ENCODE measurements around the gene ZNF292. TPM values are rescaled to one million over a fixed set of nuclear protein-coding genes. Genes with fewer than 3 reads are reported as not detected.
"Not testable (repeated sequence)": the region's sequence is repeated elsewhere in the genome, so short reads cannot be mapped to it uniquely, and the experiment has no call there.

The ZNF292 gene
- polyA plus RNA-seq, 1 donor: 23.9 TPM

DNA sequence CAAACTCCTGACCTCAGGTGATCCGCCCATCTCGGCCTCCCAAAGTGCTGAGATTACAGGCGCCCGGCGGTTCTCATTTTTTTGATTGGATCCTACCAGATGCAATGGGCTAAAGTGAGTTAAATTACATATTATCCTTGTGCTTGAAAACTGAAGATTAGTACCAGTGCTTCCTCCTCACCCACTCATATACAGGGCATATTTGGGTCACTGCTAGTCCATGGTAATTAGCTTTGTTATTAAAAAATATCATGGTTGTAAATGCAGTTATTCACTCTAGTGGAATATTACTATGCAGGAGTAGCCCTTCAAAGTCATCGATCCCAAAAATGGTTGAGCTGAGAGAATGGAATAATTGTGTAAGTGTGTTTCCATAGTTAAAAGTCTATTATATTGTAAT lies 26.5 kb downstream of the ZNF292 start:
- H3K27ac ChIP-seq (ENCODE audit: low read length): no peak overlapping the region
- 100% methylated on average over 1 of the region's 6 CpGs for WGBS (ENCODE audit: insufficient coverage, low lambda C conversion rate)
- no peaks in the 10 kb centered on the region for H3K27me3 ChIP-seq (ENCODE audit: control insufficient read depth, insufficient read depth, low read length)
- no peaks in the 10 kb centered on the region for H3K9me3 ChIP-seq (ENCODE audit: control insufficient read depth, low read depth, low read length)
- no peaks in the 10 kb centered on the region for H3K4me1 ChIP-seq (ENCODE audit: control insufficient read depth, insufficient read depth, low read length)
- DNase-seq: no peak
- H3K4me3 ChIP-seq (ENCODE audit: low read length): no peak overlapping the region
- H3K36me3 ChIP-seq (ENCODE audit: control insufficient read depth, insufficient read depth, low read length): peaks cover 24% of the 10 kb centered on the region

DNA sequence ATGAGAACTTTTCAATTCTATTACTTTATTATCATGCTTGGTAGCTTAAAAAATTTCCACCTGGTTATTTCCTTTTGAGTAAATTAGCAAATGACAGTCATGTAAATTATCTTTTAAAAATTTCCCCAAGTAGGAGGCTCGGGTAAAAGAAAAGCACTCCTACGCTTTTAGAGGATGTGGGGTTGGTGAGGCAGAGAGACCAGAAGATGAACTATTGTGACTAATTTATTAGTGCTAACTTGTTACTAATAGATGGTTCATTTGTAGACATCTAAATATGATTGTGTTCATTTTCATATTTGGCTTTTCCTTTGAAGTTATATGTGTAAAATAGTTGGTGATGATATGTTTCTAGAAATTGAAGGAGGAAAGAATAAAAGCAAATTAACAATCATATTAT lies 27.0 kb downstream of the ZNF292 start:
- H3K4me3 ChIP-seq (ENCODE audit: low read length): no peak overlapping the region
- H3K27me3 ChIP-seq (ENCODE audit: control insufficient read depth, insufficient read depth, low read length): no peaks in the 10 kb centered on the region
- no peaks in the 10 kb centered on the region for H3K9me3 ChIP-seq (ENCODE audit: control insufficient read depth, low read depth, low read length)
- no peak overlapping the region for H3K27ac ChIP-seq (ENCODE audit: low read length)
- no peak for DNase-seq
- no peaks in the 10 kb centered on the region for H3K4me1 ChIP-seq (ENCODE audit: control insufficient read depth, insufficient read depth, low read length)
- 86% methylated on average over 2 of the region's 2 CpGs for WGBS (ENCODE audit: insufficient coverage, low lambda C conversion rate)
- H3K36me3 ChIP-seq (ENCODE audit: control insufficient read depth, insufficient read depth, low read length): peaks cover 24% of the 10 kb centered on the region

DNA sequence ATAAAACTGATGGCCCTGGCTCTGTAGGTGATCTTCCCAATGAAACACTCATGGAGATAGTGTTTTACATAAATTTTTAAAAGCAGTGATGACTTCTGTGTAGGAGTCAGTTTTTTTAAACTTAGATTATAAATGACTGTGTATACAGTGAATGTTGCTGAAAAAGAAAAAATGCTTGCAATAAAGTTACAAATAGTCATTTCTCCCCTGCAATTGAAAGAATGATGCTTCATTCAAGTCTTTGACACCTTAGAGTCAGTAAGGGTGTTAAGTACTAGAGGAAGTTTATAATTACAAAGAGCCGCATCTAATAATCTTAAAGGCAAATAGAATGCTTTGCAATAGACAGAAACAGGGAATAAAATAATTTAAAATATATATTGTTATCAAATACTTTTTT lies 27.6 kb downstream of the ZNF292 start:
- no peaks in the 10 kb centered on the region for H3K27me3 ChIP-seq (ENCODE audit: control insufficient read depth, insufficient read depth, low read length)
- no peak for DNase-seq
- H3K4me3 ChIP-seq (ENCODE audit: low read length): no peak overlapping the region
- no CpG with 5 or more reads among the region's 1 CpG for WGBS (ENCODE audit: insufficient coverage, low lambda C conversion rate)
- no peaks in the 10 kb centered on the region for H3K9me3 ChIP-seq (ENCODE audit: control insufficient read depth, low read depth, low read length)
- peaks cover 24% of the 10 kb centered on the region for H3K36me3 ChIP-seq (ENCODE audit: control insufficient read depth, insufficient read depth, low read length)
- no peaks in the 10 kb centered on the region for H3K4me1 ChIP-seq (ENCODE audit: control insufficient read depth, insufficient read depth, low read length)
- no peak overlapping the region for H3K27ac ChIP-seq (ENCODE audit: low read length)

DNA sequence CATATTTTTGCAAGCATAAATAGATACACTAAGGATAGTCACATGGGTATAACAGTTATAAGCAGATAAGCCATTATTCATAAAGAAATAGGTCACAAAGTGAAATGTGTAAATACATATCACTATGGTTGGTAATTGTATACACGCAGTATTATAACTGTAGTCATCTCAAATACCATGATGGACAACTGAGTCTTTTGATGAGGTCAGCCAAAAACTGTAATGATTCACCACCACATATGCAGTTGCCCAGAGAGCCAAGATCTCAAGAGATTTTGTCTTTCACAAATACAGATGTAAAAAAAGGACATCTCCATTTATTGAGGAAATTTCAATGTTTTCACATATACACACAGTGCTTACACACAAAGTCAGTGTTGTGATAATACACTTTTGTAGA lies 28.3 kb downstream of the ZNF292 start:
- Histone ChIP-seq H3K4me1 (ENCODE audit: control insufficient read depth, insufficient read depth, low read length) (no peaks in the 10 kb centered on the region), H3K27me3 (ENCODE audit: control insufficient read depth, insufficient read depth, low read length) (no peaks in the 10 kb centered on the region), H3K4me3 (ENCODE audit: low read length) (no peak overlapping the region), H3K36me3 (ENCODE audit: control insufficient read depth, insufficient read depth, low read length) (peaks cover 24% of the 10 kb centered on the region), H3K27ac (ENCODE audit: low read length) (no peak overlapping the region), H3K9me3 (ENCODE audit: control insufficient read depth, low read depth, low read length) (no peaks in the 10 kb centered on the region)
- no peak for DNase-seq
- WGBS (ENCODE audit: insufficient coverage, low lambda C conversion rate): no CpG with 5 or more reads among the region's 1 CpG

DNA sequence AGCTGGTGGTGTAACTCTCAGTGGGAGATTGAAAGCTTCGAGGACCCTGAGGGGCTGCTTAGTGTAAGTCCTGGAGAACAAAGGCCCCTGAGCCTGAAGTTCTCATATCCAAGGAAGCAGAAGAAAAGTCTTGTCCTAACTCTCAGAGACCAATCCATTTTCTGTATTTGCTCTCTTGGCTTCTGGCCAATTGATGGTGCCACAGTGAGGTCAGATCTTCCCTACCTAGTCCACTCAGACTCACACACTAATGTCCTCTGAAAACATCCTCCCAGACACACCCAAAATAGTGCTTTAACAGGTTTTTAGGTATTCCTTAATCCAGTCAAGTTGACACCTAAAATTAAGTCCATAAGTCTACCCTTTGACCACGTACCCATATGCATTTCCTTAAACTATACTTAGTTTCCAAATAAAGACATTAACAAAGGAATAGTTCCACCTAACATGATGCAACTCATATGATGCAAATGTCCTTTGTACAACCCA lies 29.4 kb downstream of the ZNF292 start:
- H3K4me1 ChIP-seq (ENCODE audit: control insufficient read depth, insufficient read depth, low read length): no peaks in the 10 kb centered on the region

DNA sequence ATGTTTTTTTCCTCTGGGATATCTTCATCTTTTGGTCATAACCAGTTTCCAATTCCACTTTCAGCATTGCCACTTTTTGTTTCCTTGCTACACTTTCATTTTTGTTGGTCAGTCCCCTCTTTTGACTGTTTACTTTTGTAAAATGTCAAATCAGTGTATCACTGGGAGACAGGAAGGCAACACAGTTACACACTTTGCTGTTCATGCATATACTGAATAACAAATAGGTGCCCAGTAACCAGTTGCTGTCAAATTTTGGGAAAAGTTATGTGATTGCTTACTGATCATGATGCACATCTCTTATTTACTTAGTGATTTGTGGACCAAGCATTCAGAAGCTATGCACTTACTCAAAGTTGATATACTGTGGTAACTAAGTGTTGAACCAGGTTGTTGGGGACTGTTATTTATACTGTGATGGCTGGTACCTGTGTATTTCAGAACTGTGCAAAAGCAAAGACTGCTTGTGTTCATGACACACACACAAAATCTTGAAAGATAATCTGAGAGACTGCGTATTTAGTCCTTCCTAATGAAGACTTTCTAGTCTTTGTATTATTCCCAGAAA lies 41.0 kb downstream of the ZNF292 start:
- Histone ChIP-seq H3K36me3 (ENCODE audit: control insufficient read depth, insufficient read depth, low read length) (no peaks in the 10 kb centered on the region), H3K4me1 (ENCODE audit: control insufficient read depth, insufficient read depth, low read length) (no peaks in the 10 kb centered on the region), H3K27ac (ENCODE audit: low read length) (no peak overlapping the region), H3K4me3 (ENCODE audit: low read length) (no peak overlapping the region), H3K9me3 (ENCODE audit: control insufficient read depth, low read depth, low read length) (no peaks in the 10 kb centered on the region), H3K27me3 (ENCODE audit: control insufficient read depth, insufficient read depth, low read length) (no peaks in the 10 kb centered on the region)
- WGBS (ENCODE audit: insufficient coverage, low lambda C conversion rate): 100% methylated on average over 1 of the region's 1 CpG
- DNase-seq: no peak

More for the DNA sequence above, 29.4 kb downstream of the ZNF292 start:
- no peak overlapping the region for H3K4me3 ChIP-seq (ENCODE audit: low read length)
- no CpG with 5 or more reads among the region's 2 CpGs for WGBS (ENCODE audit: insufficient coverage, low lambda C conversion rate)
- H3K9me3 ChIP-seq (ENCODE audit: control insufficient read depth, low read depth, low read length): no peaks in the 10 kb centered on the region
- no peaks in the 10 kb centered on the region for H3K27me3 ChIP-seq (ENCODE audit: control insufficient read depth, insufficient read depth, low read length)
- DNase-seq: no peak
- H3K36me3 ChIP-seq (ENCODE audit: control insufficient read depth, insufficient read depth, low read length): peaks cover 24% of the 10 kb centered on the region
- H3K27ac ChIP-seq (ENCODE audit: low read length): no peak overlapping the region

DNA sequence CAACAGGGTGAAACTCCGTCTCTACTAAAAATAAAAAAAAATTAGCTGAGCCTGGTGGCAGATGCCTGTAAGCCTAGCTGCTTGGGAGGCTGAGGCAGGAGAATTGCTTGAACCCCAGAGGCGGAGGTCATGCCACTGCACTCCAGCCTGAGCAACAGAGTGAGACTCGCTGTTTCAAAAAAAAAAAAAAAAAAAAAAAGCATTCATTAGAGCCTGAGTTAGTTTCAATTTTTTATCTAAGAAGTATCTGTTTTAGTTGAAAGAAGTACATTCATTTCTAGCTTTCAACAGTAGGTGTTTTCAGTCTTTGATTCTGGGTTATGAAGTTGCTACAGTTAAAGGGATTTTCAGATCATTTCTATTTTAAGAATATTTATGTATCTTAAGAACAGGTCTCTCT lies 42.2 kb downstream of the ZNF292 start:
- Histone ChIP-seq H3K36me3 (ENCODE audit: control insufficient read depth, insufficient read depth, low read length) (no peaks in the 10 kb centered on the region), H3K27ac (ENCODE audit: low read length) (no peak overlapping the region), H3K27me3 (ENCODE audit: control insufficient read depth, insufficient read depth, low read length) (no peaks in the 10 kb centered on the region), H3K4me1 (ENCODE audit: control insufficient read depth, insufficient read depth, low read length) (no peaks in the 10 kb centered on the region), H3K9me3 (ENCODE audit: control insufficient read depth, low read depth, low read length) (no peaks in the 10 kb centered on the region), H3K4me3 (ENCODE audit: low read length) (no peak overlapping the region)
- 100% methylated on average over 1 of the region's 3 CpGs for WGBS (ENCODE audit: insufficient coverage, low lambda C conversion rate)
- no peak for DNase-seq

DNA sequence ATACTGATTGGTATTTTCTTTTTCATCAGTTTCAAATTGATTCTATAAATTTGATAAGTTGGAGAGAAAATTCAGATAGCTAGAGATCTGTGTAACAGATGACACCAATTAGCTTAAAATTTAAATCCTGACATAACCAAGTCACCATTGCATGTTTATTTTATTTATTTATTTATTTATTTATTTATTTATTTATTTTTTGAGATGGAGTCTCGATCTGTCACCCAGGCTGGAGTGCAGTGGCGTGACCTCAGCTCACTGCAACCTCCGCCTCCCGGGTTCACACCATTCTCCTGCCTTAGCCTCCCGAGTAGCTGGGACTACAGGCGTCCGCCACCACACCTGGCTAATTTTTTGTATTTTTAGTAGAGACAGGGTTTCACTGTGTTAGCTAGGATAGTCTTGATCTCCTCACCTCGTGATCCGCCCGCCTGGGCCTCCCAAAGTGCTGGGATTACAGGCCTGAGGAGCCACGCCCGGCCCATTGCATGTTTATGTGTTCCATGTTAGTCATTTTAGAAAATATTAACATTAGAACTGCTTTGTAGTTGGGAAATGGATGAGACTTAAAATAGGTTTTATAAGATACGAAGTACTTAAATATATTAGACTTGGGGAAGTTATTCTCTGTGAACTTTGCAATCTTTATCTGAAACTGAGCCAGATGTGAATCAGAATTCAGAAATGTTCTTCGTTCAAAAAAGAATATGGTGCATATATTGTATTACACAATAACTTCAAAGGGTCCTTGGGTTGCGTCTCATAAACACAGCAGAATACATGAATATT lies 42.9 kb downstream of the ZNF292 start:
- not testable (repeated sequence) for H3K4me3 ChIP-seq (ENCODE audit: low read length); H3K27me3 ChIP-seq (ENCODE audit: control insufficient read depth, insufficient read depth, low read length); H3K4me1 ChIP-seq (ENCODE audit: control insufficient read depth, insufficient read depth, low read length); H3K36me3 ChIP-seq (ENCODE audit: control insufficient read depth, insufficient read depth, low read length); H3K9me3 ChIP-seq (ENCODE audit: control insufficient read depth, low read depth, low read length); DNase-seq; H3K27ac ChIP-seq (ENCODE audit: low read length)
- 92% methylated on average over 5 of the region's 15 CpGs for WGBS (ENCODE audit: insufficient coverage, low lambda C conversion rate)

DNA sequence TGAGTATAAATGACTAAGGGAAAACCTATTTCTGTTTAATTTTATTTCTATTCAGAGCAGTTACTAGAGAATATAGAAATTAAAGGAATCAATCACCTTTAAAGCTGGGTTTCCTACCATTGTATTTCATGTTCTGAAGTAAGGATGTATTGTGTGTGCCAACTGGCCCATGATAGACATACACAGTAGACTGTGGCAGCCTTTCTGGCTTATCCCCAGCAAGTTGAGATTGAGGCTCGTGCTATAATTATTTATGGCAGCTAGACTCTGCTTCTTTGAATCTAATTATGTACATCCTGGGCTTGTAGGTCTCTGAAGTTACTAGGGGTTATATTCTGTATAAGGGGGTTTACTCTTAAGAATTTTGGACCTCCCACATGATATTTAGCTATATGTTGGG lies 44.4 kb downstream of the ZNF292 start:
- peaks cover 7% of the 10 kb centered on the region for H3K36me3 ChIP-seq (ENCODE audit: control insufficient read depth, insufficient read depth, low read length)
- no peak overlapping the region for H3K4me3 ChIP-seq (ENCODE audit: low read length)
- no peaks in the 10 kb centered on the region for H3K4me1 ChIP-seq (ENCODE audit: control insufficient read depth, insufficient read depth, low read length)
- no peak overlapping the region for H3K27ac ChIP-seq (ENCODE audit: low read length)
- WGBS (ENCODE audit: insufficient coverage, low lambda C conversion rate): no CpG with 5 or more reads among the region's 1 CpG
- H3K9me3 ChIP-seq (ENCODE audit: control insufficient read depth, low read depth, low read length): no peaks in the 10 kb centered on the region
- DNase-seq: no peak
- no peaks in the 10 kb centered on the region for H3K27me3 ChIP-seq (ENCODE audit: control insufficient read depth, insufficient read depth, low read length)

DNA sequence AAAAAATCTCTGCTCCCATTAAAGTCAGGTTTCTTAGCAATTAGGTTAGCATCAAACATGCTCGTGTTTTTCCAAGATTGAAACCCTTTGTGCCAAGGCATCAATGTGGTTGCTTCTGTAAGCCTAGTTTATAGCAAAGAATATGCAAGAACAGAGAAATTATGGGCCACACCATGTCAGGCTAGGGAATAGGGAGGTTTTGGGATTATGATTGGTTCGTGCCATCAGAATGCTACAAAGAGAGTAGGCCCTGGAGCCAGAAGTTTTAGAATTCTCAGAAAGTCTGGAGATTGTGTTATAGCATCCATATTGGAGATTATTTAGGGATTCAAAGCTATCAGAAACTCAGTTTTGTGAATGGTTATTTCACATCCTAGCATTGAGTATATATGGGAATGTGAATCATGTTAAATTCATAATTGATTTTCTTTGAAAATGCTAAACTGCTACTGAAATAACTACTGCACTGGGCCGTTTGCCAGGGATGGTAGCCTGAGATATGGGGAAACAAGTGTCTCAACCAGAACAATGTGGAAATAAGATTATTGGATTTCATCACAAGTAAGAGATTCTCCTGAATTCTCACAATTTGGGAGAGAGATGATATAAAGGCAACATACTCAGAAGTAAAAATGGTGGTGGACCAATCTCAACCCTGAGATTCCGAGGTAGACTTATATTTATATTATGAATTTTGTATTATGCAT lies 45.3 kb downstream of the ZNF292 start:
- no peaks in the 10 kb centered on the region for H3K4me1 ChIP-seq (ENCODE audit: control insufficient read depth, insufficient read depth, low read length)
- H3K9me3 ChIP-seq (ENCODE audit: control insufficient read depth, low read depth, low read length): no peaks in the 10 kb centered on the region
- H3K4me3 ChIP-seq (ENCODE audit: low read length): no peak overlapping the region
- 100% methylated on average over 2 of the region's 4 CpGs for WGBS (ENCODE audit: insufficient coverage, low lambda C conversion rate)
- DNase-seq: no peak
- no peak overlapping the region for H3K27ac ChIP-seq (ENCODE audit: low read length)
- H3K36me3 ChIP-seq (ENCODE audit: control insufficient read depth, insufficient read depth, low read length): peaks cover 7% of the 10 kb centered on the region
- no peaks in the 10 kb centered on the region for H3K27me3 ChIP-seq (ENCODE audit: control insufficient read depth, insufficient read depth, low read length)

Measured in large intestine (tissue), 3 donors.